HCT116 (cell line): ENCODE results near the gene TBC1D1. TPM values are rescaled to one million over a fixed set of nuclear protein-coding genes. Genes with fewer than 3 reads are reported as not detected.

Source experiments
- ATAC-seq: fragments of 200-7000 bp; cut with Tn5 transposase; 2 replicates; pipeline ENCODE4 v1.9.1; 2020; ENCODE audit warnings: mild to moderate bottlenecking, moderate library complexity
- BruUV-seq: library from RNA; stranded (reverse); fragments of 400-500 nt; replicated peaks from 2 replicates; lab custom pipeline; 2021; lab: Mats Ljungman, UMichigan
- CTCF ChIA-PET: fragments of 300-600 bp; sonication (Branson Sonifier 250); formaldehyde crosslinking; loops from one replicate; lab custom pipeline; 2021; ENCODE audit warnings: antibody characterized with exemption; lab: Charles Lee
- POLR2A ChIA-PET: fragments of 300-600, 350-600 bp; sonication (Branson Sonifier 250); formaldehyde crosslinking; loops from one replicate; lab custom pipeline; 2021; ENCODE audit warnings: antibody characterized with exemption; lab: Charles Lee
- RAD21 ChIA-PET, 2 experiments: fragments of 300-600 bp; sonication (Branson Sonifier 250); formaldehyde crosslinking; loops; one replicate each; lab custom pipeline; 2023; ENCODE audit warnings: low total read pairs in 2 of 2; ENCODE audit not compliant: uncharacterized antibody in 2 of 2, unreplicated experiment in 2 of 2, low non-redundant PET in 1 of 2; lab: Charles Lee
- DNase-seq: peaks from one replicate; pipeline ENCODE4 v3.0.0-alpha.2; 2010; ENCODE audit warnings: low read depth, low spot score
- H2AFZ ChIP-seq: fragments of 200-600 bp; shearing (Covaris generic), sonication (generic); 2 replicates; pipeline ENCODE4 v1.6.1; 2017; ENCODE audit warnings: low read depth, mixed run types, mixed read lengths, antibody characterized with exemption, low read length; ENCODE audit not compliant: poor library complexity, severe bottlenecking
- H3K27ac ChIP-seq: 2 replicates; pipeline ENCODE4 v1.5.1; 2012; ENCODE audit warnings: low read depth, low read length
- H3K27me3 ChIP-seq: fragments of 200-600 bp; sonication (generic); 2 replicates; pipeline ENCODE4 v1.6.1; 2016; ENCODE audit warnings: mixed run types, low read length, mixed read lengths; ENCODE audit not compliant: insufficient read depth
- H3K36me3 ChIP-seq, 2 experiments: fragments of 200-500 bp in 1 of 2; fragments of 200-600 bp in 1 of 2; sonication (Bioruptor generic) in 1 of 2; sonication (generic) in 1 of 2; 2 replicates each; pipeline versions ENCODE4 v1.5.1 to v1.6.1; 2014 to 2016; ENCODE audit warnings: low read length in 2 of 2, inconsistent platforms in 1 of 2, mixed read lengths in 1 of 2, mixed run types in 1 of 2; ENCODE audit not compliant: insufficient read depth in 2 of 2, control insufficient read depth in 1 of 2
- H3K4me1 ChIP-seq, 2 experiments: fragments of 200-600 bp in 1 of 2; sonication (generic) in 1 of 2; 2 replicates each; pipeline versions ENCODE4 v1.5.1 to v1.6.1; 2012 to 2017; ENCODE audit warnings: low read length in 2 of 2, inconsistent platforms in 1 of 2, mild to moderate bottlenecking in 1 of 2, mixed read lengths in 1 of 2, mixed run types in 1 of 2, moderate library complexity in 1 of 2; ENCODE audit not compliant: insufficient read depth in 2 of 2, control insufficient read depth in 1 of 2
- H3K4me2 ChIP-seq: fragments of 200-600 bp; sonication (generic); 2 replicates; pipeline ENCODE4 v1.6.1; 2017; ENCODE audit warnings: mixed run types, low read length, mixed read lengths
- H3K4me3 ChIP-seq, 2 experiments: fragments of 200-600 bp in 1 of 2; sonication (generic) in 1 of 2; replicated peaks in 1 of 2; 2 replicates each; pipeline ENCODE4 v1.5.1; 2011 to 2016; ENCODE audit warnings: low read length in 2 of 2, control low read depth in 1 of 2, low read depth in 1 of 2, mild to moderate bottlenecking in 1 of 2, mixed read lengths in 1 of 2, mixed run types in 1 of 2
- H3K79me2 ChIP-seq: fragments of 200-600 bp; sonication (generic); 2 replicates; pipeline ENCODE4 v1.6.1; 2017; ENCODE audit warnings: mild to moderate bottlenecking, mixed run types, low read length, moderate library complexity, mixed read lengths; ENCODE audit not compliant: insufficient read depth
- H3K9ac ChIP-seq: fragments of 200-600 bp; sonication (generic); 2 replicates; pipeline ENCODE4 v1.6.1; 2016; ENCODE audit warnings: low read length, mixed read lengths
- H3K9me2 ChIP-seq: fragments of 200-600 bp; sonication (generic), shearing (Covaris generic); 2 replicates; pipeline ENCODE4 v1.6.1; 2017; ENCODE audit warnings: mixed run types, mild to moderate bottlenecking, moderate library complexity; ENCODE audit not compliant: insufficient read depth
- H3K9me3 ChIP-seq, 2 experiments: fragments of 200-500 bp in 1 of 2; fragments of 200-600 bp in 1 of 2; sonication (Bioruptor generic) in 1 of 2; sonication (generic) in 1 of 2; 2 replicates each; pipeline ENCODE4 v1.6.1; 2014 to 2017; ENCODE audit warnings: low read length in 2 of 2, mixed read lengths in 2 of 2, inconsistent platforms in 1 of 2, low read depth in 1 of 2, mild to moderate bottlenecking in 1 of 2, mixed run types in 1 of 2, moderate library complexity in 1 of 2; ENCODE audit not compliant: control insufficient read depth in 1 of 2, insufficient read depth in 1 of 2
- H4K20me1 ChIP-seq: fragments of 200-600 bp; sonication (generic), shearing (Covaris generic); 2 replicates; pipeline ENCODE4 v1.6.1; 2017; ENCODE audit warnings: mixed run types, mild to moderate bottlenecking, moderate library complexity; ENCODE audit not compliant: insufficient read depth
- CBX3 ChIP-seq: IDR thresholded peaks from 2 replicates; pipeline ENCODE4 v1.6.1; 2012; ENCODE audit warnings: low read depth
- CTCF ChIP-seq, 3 experiments: fragments of 200-600 bp in 1 of 3; sonication (generic) in 1 of 3; IDR thresholded peaks in 2 of 3; conservative IDR thresholded peaks in 1 of 3; 2 replicates each; pipeline ENCODE4 v1.5.1; 2012 to 2017; ENCODE audit warnings: low read depth in 2 of 3, low read length in 2 of 3, antibody characterized with exemption in 1 of 3, borderline replicate concordance in 1 of 3, control low read depth in 1 of 3, mild to moderate bottlenecking in 1 of 3, mixed read lengths in 1 of 3, mixed run types in 1 of 3, moderate library complexity in 1 of 3; ENCODE audit not compliant: insufficient read depth in 1 of 3
- EGR1 ChIP-seq: IDR thresholded peaks from 2 replicates; pipeline ENCODE4 v1.6.1; 2012; ENCODE audit warnings: low read depth
- ELF1 ChIP-seq: IDR thresholded peaks from 2 replicates; pipeline ENCODE4 v1.6.1; 2012; ENCODE audit warnings: low read depth, borderline replicate concordance
- EZH2 ChIP-seq: fragments of 200-600 bp; sonication (generic); IDR thresholded peaks from 2 replicates; pipeline ENCODE4 v1.6.1; 2017; ENCODE audit warnings: antibody characterized with exemption, mixed run types
- FOSL1 ChIP-seq: IDR thresholded peaks from 2 replicates; pipeline ENCODE4 v1.6.1; 2012; ENCODE audit warnings: low read depth
- POLR2A ChIP-seq: IDR thresholded peaks from 2 replicates; pipeline ENCODE4 v1.7.0; 2011; ENCODE audit warnings: borderline replicate concordance; ENCODE audit not compliant: insufficient read depth, insufficient read length; ENCODE audit errors: extremely low read depth
- RAD21 ChIP-seq: IDR thresholded peaks from 2 replicates; pipeline ENCODE4 v1.6.1; 2012; ENCODE audit warnings: low read depth, mild to moderate bottlenecking
- SP1 ChIP-seq: IDR thresholded peaks from 2 replicates; pipeline ENCODE4 v1.6.1; 2012; ENCODE audit warnings: low read depth
- SRF ChIP-seq: IDR thresholded peaks from 2 replicates; pipeline ENCODE4 v1.6.1; 2012; ENCODE audit warnings: low read depth
- YY1 ChIP-seq: IDR thresholded peaks from 2 replicates; pipeline ENCODE4 v1.6.1; 2011; ENCODE audit warnings: low read length, low read depth, moderate library complexity, mild to moderate bottlenecking; ENCODE audit not compliant: insufficient replicate concordance; ENCODE audit errors: extremely low read depth
- ZFX ChIP-seq: fragments of 450-650 bp; IDR thresholded peaks from 2 replicates; pipeline ENCODE4 v1.6.1; 2017
- intact Hi-C: fragments of 100-400 bp; cut with micrococcal nuclease; formaldehyde crosslinking; loops from 2 replicates; pipeline ENCODE4 v1.10.0; 2022
- total RNA-seq: library from RNA; stranded (reverse); gene quantifications from one replicate; pipeline ENCODE4 v1.2.1, GENCODE V29; 2021; ENCODE audit not compliant: unreplicated experiment
- TF ChIP-seq, protein P1 (sequence below): IDR thresholded peaks from 2 replicates; pipeline ENCODE4 v1.6.1; 2011; ENCODE audit warnings: mild to moderate bottlenecking, low read length, moderate library complexity; ENCODE audit not compliant: insufficient replicate concordance; ENCODE audit errors: extremely low read depth
- TF ChIP-seq, protein P2 (sequence below): IDR thresholded peaks from 2 replicates; pipeline ENCODE4 v1.6.1; 2012
- TF ChIP-seq, protein P3 (sequence below): IDR thresholded peaks from 2 replicates; pipeline ENCODE4 v1.6.1; 2012

The TBC1D1 gene
- total RNA-seq, 1 experiment from 2014 or later: 82.7 TPM

GRCh38 chr4:38122060-38122459 lies 231.2 kb downstream of the TBC1D1 start:
- H3K9me2 ChIP-seq: no peaks in the 10 kb centered on the region
- no peak overlapping the region for H2AFZ ChIP-seq
- no peak overlapping the region for H3K4me2 ChIP-seq
- H3K4me3 ChIP-seq: no peak overlapping the region
- ATAC-seq: no peak
- peaks cover 0 to 6% of the 10 kb centered on the region in 2 experiments; a peak in 3 of 4 replicates for H3K36me3 ChIP-seq
- peaks cover 10 to 14% of the 10 kb centered on the region in 2 experiments; a peak in 2 of 4 replicates for H3K4me1 ChIP-seq
- intact Hi-C loops: no loop called here
- no peaks in the 10 kb centered on the region for H3K79me2 ChIP-seq
- TF ChIP-seq, protein P1, sequence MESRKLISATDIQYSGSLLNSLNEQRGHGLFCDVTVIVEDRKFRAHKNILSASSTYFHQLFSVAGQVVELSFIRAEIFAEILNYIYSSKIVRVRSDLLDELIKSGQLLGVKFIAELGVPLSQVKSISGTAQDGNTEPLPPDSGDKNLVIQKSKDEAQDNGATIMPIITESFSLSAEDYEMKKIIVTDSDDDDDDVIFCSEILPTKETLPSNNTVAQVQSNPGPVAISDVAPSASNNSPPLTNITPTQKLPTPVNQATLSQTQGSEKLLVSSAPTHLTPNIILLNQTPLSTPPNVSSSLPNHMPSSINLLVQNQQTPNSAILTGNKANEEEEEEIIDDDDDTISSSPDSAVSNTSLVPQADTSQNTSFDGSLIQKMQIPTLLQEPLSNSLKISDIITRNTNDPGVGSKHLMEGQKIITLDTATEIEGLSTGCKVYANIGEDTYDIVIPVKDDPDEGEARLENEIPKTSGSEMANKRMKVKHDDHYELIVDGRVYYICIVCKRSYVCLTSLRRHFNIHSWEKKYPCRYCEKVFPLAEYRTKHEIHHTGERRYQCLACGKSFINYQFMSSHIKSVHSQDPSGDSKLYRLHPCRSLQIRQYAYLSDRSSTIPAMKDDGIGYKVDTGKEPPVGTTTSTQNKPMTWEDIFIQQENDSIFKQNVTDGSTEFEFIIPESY: no peak
- TF ChIP-seq RAD21 (no peak), CBX3 (no peak), YY1 (no peak), SRF (no peak), SP1 (no peak)
- TF ChIP-seq, protein P2, sequence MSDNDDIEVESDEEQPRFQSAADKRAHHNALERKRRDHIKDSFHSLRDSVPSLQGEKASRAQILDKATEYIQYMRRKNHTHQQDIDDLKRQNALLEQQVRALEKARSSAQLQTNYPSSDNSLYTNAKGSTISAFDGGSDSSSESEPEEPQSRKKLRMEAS: no peak
- TF ChIP-seq, all 23 proteins: peak for 0
- Histone ChIP-seq H3K27ac (no peak overlapping the region), H4K20me1 (no peaks in the 10 kb centered on the region), H3K9ac (no peak overlapping the region), H3K27me3 (no peaks in the 10 kb centered on the region), H3K9me3 (no peaks in the 10 kb centered on the region)
- ChIA-PET POLR2A (no interaction called here), CTCF (no interaction called here), RAD21 (no interaction called here)
- BruUV-seq: no TSS peak
- no peak for DNase-seq

GRCh38 chr4:38123555-38123954 lies 232.7 kb downstream of the TBC1D1 start:
- no peak overlapping the region for H2AFZ ChIP-seq
- H3K27ac ChIP-seq: no peak overlapping the region
- no peak overlapping the region for H3K9ac ChIP-seq
- ATAC-seq (no peak), DNase-seq (no peak)
- BruUV-seq: no TSS peak
- peaks cover 14 to 16% of the 10 kb centered on the region in 2 experiments; a peak in 2 of 4 replicates for H3K4me1 ChIP-seq
- H3K9me3 ChIP-seq: no peaks in the 10 kb centered on the region
- RAD21 ChIA-PET: no interaction called here
- H3K27me3 ChIP-seq: no peaks in the 10 kb centered on the region
- H4K20me1 ChIP-seq: no peaks in the 10 kb centered on the region
- no peaks in the 10 kb centered on the region for H3K9me2 ChIP-seq
- peaks cover 0 to 6% of the 10 kb centered on the region in 2 experiments; a peak in 3 of 4 replicates for H3K36me3 ChIP-seq
- no peak overlapping the region for H3K4me2 ChIP-seq
- H3K79me2 ChIP-seq: no peaks in the 10 kb centered on the region
- CTCF ChIA-PET: no interaction called here
- intact Hi-C loops: no loop called here
- no peak overlapping the region for H3K4me3 ChIP-seq
- POLR2A ChIA-PET: no interaction called here
- no peak for TF ChIP-seq EGR1
- TF ChIP-seq, protein P3, sequence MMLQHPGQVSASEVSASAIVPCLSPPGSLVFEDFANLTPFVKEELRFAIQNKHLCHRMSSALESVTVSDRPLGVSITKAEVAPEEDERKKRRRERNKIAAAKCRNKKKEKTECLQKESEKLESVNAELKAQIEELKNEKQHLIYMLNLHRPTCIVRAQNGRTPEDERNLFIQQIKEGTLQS: no peak
- TF ChIP-seq ZFX: no peak
- no peak for TF ChIP-seq ELF1
- no peak for TF ChIP-seq RAD21
- no peak for TF ChIP-seq SP1
- TF ChIP-seq FOSL1: no peak
- TF ChIP-seq CTCF (IDR thresholded peaks at IDR 0.05 in 2 of 3, conservative IDR thresholded peaks at IDR 0.05 in 1 of 3; ENCODE audit: borderline replicate concordance in 1 of 3, insufficient read depth in 1 of 3, low read depth in 2 of 3, low read length in 2 of 3): no peak
- TF ChIP-seq EZH2: no peak
- no peak for TF ChIP-seq POLR2A
- TF ChIP-seq, protein P1: no peak
